Endodermal cell (in vitro differentiated cells): ENCODE measurements around the gene TOP2A. TPM values are rescaled to one million over a fixed set of nuclear protein-coding genes. Genes with fewer than 3 reads are reported as not detected.

ENCODE experiments used
- DNase-seq: peaks from one replicate; pipeline ENCODE4 v3.0.0-alpha.2; 2017
- H3K27ac ChIP-seq: 2 replicates; pipeline ENCODE4 v1.5.1; 2013; ENCODE audit warnings: mild to moderate bottlenecking, low read depth, low read length, moderate library complexity
- H3K27me3 ChIP-seq: 2 replicates; pipeline ENCODE4 v1.6.1; 2013; ENCODE audit warnings: mild to moderate bottlenecking, low read length, moderate library complexity; ENCODE audit not compliant: insufficient read depth, control insufficient read depth, poor library complexity, severe bottlenecking
- H3K36me3 ChIP-seq: 2 replicates; pipeline ENCODE4 v1.7.0; 2013; ENCODE audit warnings: mild to moderate bottlenecking, low read length, moderate library complexity; ENCODE audit not compliant: control insufficient read depth, insufficient read depth
- H3K4me1 ChIP-seq: one replicate; pipeline ENCODE4 v1.7.0; 2013; ENCODE audit warnings: low read length; ENCODE audit not compliant: control insufficient read depth, insufficient read depth
- H3K4me3 ChIP-seq: 2 replicates; pipeline ENCODE4 v1.5.1; 2013; ENCODE audit warnings: mild to moderate bottlenecking, low read length, moderate library complexity
- H3K9ac ChIP-seq: 2 replicates; pipeline ENCODE4 v1.6.1; 2013; ENCODE audit warnings: mild to moderate bottlenecking, low read length, moderate library complexity; ENCODE audit not compliant: poor library complexity, severe bottlenecking; ENCODE audit errors: extremely low read depth
- H3K9me3 ChIP-seq: 2 replicates; pipeline ENCODE4 v1.6.1; 2013; ENCODE audit warnings: mild to moderate bottlenecking, low read length, moderate library complexity; ENCODE audit not compliant: control insufficient read depth
- H3K27ac Mint-ChIP-seq: 2 replicates; pipeline ENCODE4 v1.8.0; 2020; ENCODE audit warnings: mixed read lengths
- H3K27me3 Mint-ChIP-seq: 2 replicates; pipeline ENCODE4 v1.8.0; 2021; ENCODE audit warnings: mild to moderate bottlenecking, mixed read lengths; ENCODE audit not compliant: insufficient read depth
- H3K36me3 Mint-ChIP-seq: 2 replicates; pipeline ENCODE4 v1.8.0; 2020; ENCODE audit warnings: low read depth, mixed read lengths
- H3K4me1 Mint-ChIP-seq: 2 replicates; pipeline ENCODE4 v1.8.0; 2020; ENCODE audit warnings: mixed read lengths
- H3K4me3 Mint-ChIP-seq: 2 replicates; pipeline ENCODE4 v1.8.0; 2020; ENCODE audit warnings: mild to moderate bottlenecking, moderate library complexity, mixed read lengths
- H3K9me3 Mint-ChIP-seq: 2 replicates; pipeline ENCODE4 v1.8.0; 2020; ENCODE audit warnings: mild to moderate bottlenecking, mixed read lengths
- CTCF ChIP-seq: fragments of 200-600 bp; sonication (generic); conservative IDR thresholded peaks from 2 replicates; pipeline ENCODE4 v1.5.0; 2021; ENCODE audit warnings: antibody characterized with exemption, mild to moderate bottlenecking
- whole genome bisulfite sequencing, 2 experiments: methylation state at CpG; one replicate each; pipeline versions ENCODE4 v1.1.5 to v1.1.7; 2013; ENCODE audit warnings: missing lambda C conversion rate in 2 of 2, mixed read lengths in 1 of 2; ENCODE audit not compliant: insufficient coverage in 1 of 2, insufficient read length in 1 of 2; 5-methylcytosine and 5-hydroxymethylcytosine counted together
- total RNA-seq, 2 donors: library from RNA; stranded (reverse); fragmentation: NEBNext Ultra II Directional in 1 of 2; extraction: Animal tissue kit (Norgen Biotek cat#: 25700) in 1 of 2; gene quantifications; 2 replicates in 1 of 2; 3 replicates in 1 of 2; pipeline ENCODE4 v1.2.1, GENCODE V29; 2021

TOP2A gene
- total RNA-seq, 2 donors from 2014 or later: 173 to 246 TPM

- Histone ChIP-seq H3K4me1 (peaks cover 11% of the 10 kb centered on the region), H3K36me3 (no peaks in the 10 kb centered on the region), H3K9me3 (no peaks in the 10 kb centered on the region), H3K9ac (no peak overlapping the region), H3K27me3 (no peaks in the 10 kb centered on the region), H3K27ac (no peak overlapping the region), H3K4me3 (no peak overlapping the region)
- peaks cover 32% of the 10 kb centered on the region for H3K36me3 Mint-ChIP-seq
- DNase-seq: no peak
- no peak overlapping the region for H3K4me3 Mint-ChIP-seq
- TF ChIP-seq CTCF: no peak
- H3K27ac Mint-ChIP-seq: peak overlapping the region; percentile 82
- H3K9me3 Mint-ChIP-seq: no peaks in the 10 kb centered on the region
- no peaks in the 10 kb centered on the region for H3K27me3 Mint-ChIP-seq
- peaks cover 13% of the 10 kb centered on the region for H3K4me1 Mint-ChIP-seq
- WGBS, 2 experiments: 94 to 100% methylated on average over 1 to 3 of the region's 3 CpGs
These were observed 39.7 kb upstream of the TOP2A start for GRCh38 chr17:40457369-40457768.

- H3K36me3 ChIP-seq: no peaks in the 10 kb centered on the region
- H3K36me3 Mint-ChIP-seq: peaks cover 36% of the 10 kb centered on the region
- H3K4me1 Mint-ChIP-seq: peaks cover 13% of the 10 kb centered on the region
- no peak for TF ChIP-seq CTCF
- H3K27ac ChIP-seq: no peak overlapping the region
- H3K4me3 Mint-ChIP-seq: no peak overlapping the region
- H3K9me3 Mint-ChIP-seq: no peaks in the 10 kb centered on the region
- H3K4me1 ChIP-seq: peaks cover 11% of the 10 kb centered on the region
- no peak overlapping the region for H3K4me3 ChIP-seq
- 93 to 97% methylated on average over 7 to 16 of the region's 16 CpGs for WGBS, 2 experiments
- DNase-seq: no peak
- H3K27me3 Mint-ChIP-seq: no peaks in the 10 kb centered on the region
- no peak overlapping the region for H3K27ac Mint-ChIP-seq
- H3K9me3 ChIP-seq: no peaks in the 10 kb centered on the region
- no peaks in the 10 kb centered on the region for H3K27me3 ChIP-seq
- no peak overlapping the region for H3K9ac ChIP-seq
These were observed 38.8 kb upstream of the TOP2A start for GRCh38 chr17:40456396-40456951.

GRCh38 chr17:40454613-40454995, 36.9 kb upstream of the TOP2A start:
- H3K36me3 ChIP-seq: no peaks in the 10 kb centered on the region
- H3K27me3 ChIP-seq: no peaks in the 10 kb centered on the region
- Mint-ChIP-seq H3K36me3 (peaks cover 36% of the 10 kb centered on the region), H3K27me3 (no peaks in the 10 kb centered on the region), H3K4me1 (peaks cover 13% of the 10 kb centered on the region), H3K4me3 (no peak overlapping the region), H3K9me3 (no peaks in the 10 kb centered on the region), H3K27ac (no peak overlapping the region)
- no peak overlapping the region for H3K27ac ChIP-seq
- no peak for TF ChIP-seq CTCF
- H3K4me1 ChIP-seq: peaks cover 11% of the 10 kb centered on the region
- DNase-seq: no peak
- no peaks in the 10 kb centered on the region for H3K9me3 ChIP-seq
- no peak overlapping the region for H3K4me3 ChIP-seq
- WGBS, 2 experiments: 67 to 86% methylated on average over 2 of the region's 2 CpGs
- H3K9ac ChIP-seq: no peak overlapping the region
